Mammary epithelial cell (primary cell): ENCODE data around the gene PBRM1.

ENCODE experiments used
- CTCF ChIP-seq, 2 donors: IDR thresholded peaks in 1 of 2; conservative IDR thresholded peaks in 1 of 2; 2 replicates each; pipeline ENCODE4 v1.5.1; 2011 to 2012; ENCODE audit warnings: inconsistent platforms in 2 of 2, low read length in 2 of 2, mild to moderate bottlenecking in 2 of 2, control low read depth in 1 of 2, low read depth in 1 of 2; ENCODE audit not compliant: insufficient read depth in 1 of 2; ENCODE audit errors: extremely low read depth in 1 of 2
- EZH2 ChIP-seq: IDR thresholded peaks from 2 replicates; pipeline ENCODE4 v1.6.1; 2012; ENCODE audit warnings: low read length, inconsistent platforms, borderline replicate concordance

GRCh38 chr3:52609316-52609815, 76.3 kb downstream of the PBRM1 start:
- TF ChIP-seq CTCF (conservative IDR thresholded peaks at IDR 0.05 in 1 of 2, IDR thresholded peaks at IDR 0.05 in 1 of 2; ENCODE audit: extremely low read depth in 1 of 2, insufficient read depth in 1 of 2, low read depth in 1 of 2, low read length in 2 of 2) (no peak), EZH2 (no peak)
